Measurements from ENCODE around the gene NATD1.

- no peak for TF ChIP-seq POLR2A (IDR thresholded peaks at IDR 0.05)
- TF ChIP-seq, protein P1, sequence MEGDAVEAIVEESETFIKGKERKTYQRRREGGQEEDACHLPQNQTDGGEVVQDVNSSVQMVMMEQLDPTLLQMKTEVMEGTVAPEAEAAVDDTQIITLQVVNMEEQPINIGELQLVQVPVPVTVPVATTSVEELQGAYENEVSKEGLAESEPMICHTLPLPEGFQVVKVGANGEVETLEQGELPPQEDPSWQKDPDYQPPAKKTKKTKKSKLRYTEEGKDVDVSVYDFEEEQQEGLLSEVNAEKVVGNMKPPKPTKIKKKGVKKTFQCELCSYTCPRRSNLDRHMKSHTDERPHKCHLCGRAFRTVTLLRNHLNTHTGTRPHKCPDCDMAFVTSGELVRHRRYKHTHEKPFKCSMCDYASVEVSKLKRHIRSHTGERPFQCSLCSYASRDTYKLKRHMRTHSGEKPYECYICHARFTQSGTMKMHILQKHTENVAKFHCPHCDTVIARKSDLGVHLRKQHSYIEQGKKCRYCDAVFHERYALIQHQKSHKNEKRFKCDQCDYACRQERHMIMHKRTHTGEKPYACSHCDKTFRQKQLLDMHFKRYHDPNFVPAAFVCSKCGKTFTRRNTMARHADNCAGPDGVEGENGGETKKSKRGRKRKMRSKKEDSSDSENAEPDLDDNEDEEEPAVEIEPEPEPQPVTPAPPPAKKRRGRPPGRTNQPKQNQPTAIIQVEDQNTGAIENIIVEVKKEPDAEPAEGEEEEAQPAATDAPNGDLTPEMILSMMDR (IDR thresholded peaks at IDR 0.05) = no peak
- no peak for TF ChIP-seq POLR2AphosphoS5 (IDR thresholded peaks at IDR 0.05)
- no peak for TF ChIP-seq EP300 (IDR thresholded peaks at IDR 0.05)
These were observed 47.7 kb upstream of the NATD1 start for GRCh38 chr17:21300601-21301571.
